A673 (cell line): ENCODE data around the gene CFI.

Experiments used
- EZH2 ChIP-seq: fragments of 200-600 bp; sonication (generic); IDR thresholded peaks from 2 replicates; pipeline ENCODE4 v1.6.1; 2017; ENCODE audit warnings: borderline replicate concordance, low read depth, mild to moderate bottlenecking, mixed read lengths, antibody characterized with exemption, low read length; ENCODE audit not compliant: poor library complexity, severe bottlenecking
- TF ChIP-seq, protein P1 (sequence below): fragments of 300-800, 200-600 bp; sonication (generic); conservative IDR thresholded peaks from 2 replicates; pipeline ENCODE4 v1.5.1; 2017; ENCODE audit warnings: low read depth, mild to moderate bottlenecking, antibody characterized with exemption, low read length, moderate library complexity, mixed read lengths

DNA sequence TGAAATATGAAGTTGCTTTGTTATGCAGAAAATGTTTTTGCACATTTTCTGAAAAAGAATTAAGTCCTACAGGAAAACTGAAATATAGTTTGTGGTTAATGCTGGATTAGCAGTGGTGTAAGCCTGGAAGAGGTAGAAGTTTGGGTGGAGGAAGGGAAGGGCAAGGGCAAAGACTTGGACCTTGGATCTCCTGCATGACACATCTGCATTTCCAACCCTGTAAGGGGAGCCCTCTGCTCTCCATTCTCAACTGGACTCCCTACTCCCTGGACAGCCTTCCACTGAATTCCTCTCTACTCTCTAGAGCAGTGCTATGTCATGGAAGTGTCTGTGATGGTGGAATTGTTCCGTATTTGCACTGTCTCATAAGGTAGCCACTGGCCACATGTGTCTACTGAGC, 103.1 kb downstream of the CFI start:
- TF ChIP-seq, protein P1, sequence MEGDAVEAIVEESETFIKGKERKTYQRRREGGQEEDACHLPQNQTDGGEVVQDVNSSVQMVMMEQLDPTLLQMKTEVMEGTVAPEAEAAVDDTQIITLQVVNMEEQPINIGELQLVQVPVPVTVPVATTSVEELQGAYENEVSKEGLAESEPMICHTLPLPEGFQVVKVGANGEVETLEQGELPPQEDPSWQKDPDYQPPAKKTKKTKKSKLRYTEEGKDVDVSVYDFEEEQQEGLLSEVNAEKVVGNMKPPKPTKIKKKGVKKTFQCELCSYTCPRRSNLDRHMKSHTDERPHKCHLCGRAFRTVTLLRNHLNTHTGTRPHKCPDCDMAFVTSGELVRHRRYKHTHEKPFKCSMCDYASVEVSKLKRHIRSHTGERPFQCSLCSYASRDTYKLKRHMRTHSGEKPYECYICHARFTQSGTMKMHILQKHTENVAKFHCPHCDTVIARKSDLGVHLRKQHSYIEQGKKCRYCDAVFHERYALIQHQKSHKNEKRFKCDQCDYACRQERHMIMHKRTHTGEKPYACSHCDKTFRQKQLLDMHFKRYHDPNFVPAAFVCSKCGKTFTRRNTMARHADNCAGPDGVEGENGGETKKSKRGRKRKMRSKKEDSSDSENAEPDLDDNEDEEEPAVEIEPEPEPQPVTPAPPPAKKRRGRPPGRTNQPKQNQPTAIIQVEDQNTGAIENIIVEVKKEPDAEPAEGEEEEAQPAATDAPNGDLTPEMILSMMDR, result no peak
- TF ChIP-seq EZH2, result no peak
